ENCODE results near the gene EMX1. TPM values are rescaled to one million over a fixed set of nuclear protein-coding genes. Genes with fewer than 3 reads are reported as not detected.

Gene EMX1
- polyA plus RNA-seq, 1 donor from 2014 or later, result 0.33 TPM

- Histone ChIP-seq H3K9me3 (ENCODE audit: low read length) (no peaks in the 10 kb centered on the region), H2AFZ (ENCODE audit: low read depth, low read length) (no peak overlapping the region), H3K9ac (ENCODE audit: low read length) (no peak overlapping the region), H3K4me3 (ENCODE audit: low read length) (no peak overlapping the region), H3K4me2 (ENCODE audit: low read length) (no peak overlapping the region), H3F3A (ENCODE audit: insufficient read depth, low read length, poor library complexity, severe bottlenecking) (no peaks in the 10 kb centered on the region), H3K79me2 (replicated peaks; ENCODE audit: insufficient read depth, low read length) (no peaks in the 10 kb centered on the region), H3K27me3 (ENCODE audit: insufficient read depth, low read depth, low read length) (no peaks in the 10 kb centered on the region), H4K20me1 (ENCODE audit: insufficient read depth) (no peaks in the 10 kb centered on the region), H3K9me2 (ENCODE audit: insufficient read depth, low read length) (no peaks in the 10 kb centered on the region), H3K27ac (ENCODE audit: low read length) (no peak overlapping the region), H3K36me3 (ENCODE audit: insufficient read depth, low read length) (no peaks in the 10 kb centered on the region)
- TF ChIP-seq TAF1 (IDR thresholded peaks at IDR 0.05; ENCODE audit: low read depth), result no peak
- no peak for TF ChIP-seq CTCF (IDR thresholded peaks at IDR 0.05; ENCODE audit: poor library complexity, severe bottlenecking)
- TF ChIP-seq RAD21 (conservative IDR thresholded peaks at IDR 0.05), result no peak
- no peak for TF ChIP-seq EP300 (conservative IDR thresholded peaks at IDR 0.05; ENCODE audit: poor library complexity, severe bottlenecking)
- TF ChIP-seq POLR2AphosphoS5 (IDR thresholded peaks at IDR 0.05), result no peak
- TF ChIP-seq SMC3 (conservative IDR thresholded peaks at IDR 0.05; ENCODE audit: poor library complexity), result no peak
- no peak for TF ChIP-seq EZH2 (IDR thresholded peaks at IDR 0.05; ENCODE audit: borderline replicate concordance, insufficient read depth, low read length, poor library complexity, severe bottlenecking)
- TF ChIP-seq MXI1 (conservative IDR thresholded peaks at IDR 0.05; ENCODE audit: poor library complexity, severe bottlenecking), result no peak
- no peak for TF ChIP-seq REST (IDR thresholded peaks at IDR 0.05; ENCODE audit: borderline replicate concordance)
Observed at GRCh38 chr2:72983500-72984161, 66.3 kb downstream of the EMX1 start.

GRCh38 chr2:72984172-72984671 lies 66.9 kb downstream of the EMX1 start:
- Histone ChIP-seq H3K4me2 (ENCODE audit: low read length) (no peak overlapping the region), H4K20me1 (ENCODE audit: insufficient read depth) (no peaks in the 10 kb centered on the region), H3K4me3 (ENCODE audit: low read length) (no peak overlapping the region), H3F3A (ENCODE audit: insufficient read depth, low read length, poor library complexity, severe bottlenecking) (no peaks in the 10 kb centered on the region), H3K27me3 (ENCODE audit: insufficient read depth, low read depth, low read length) (no peaks in the 10 kb centered on the region), H3K27ac (ENCODE audit: low read length) (no peak overlapping the region), H3K9ac (ENCODE audit: low read length) (no peak overlapping the region), H3K79me2 (replicated peaks; ENCODE audit: insufficient read depth, low read length) (no peaks in the 10 kb centered on the region), H3K36me3 (ENCODE audit: insufficient read depth, low read length) (no peaks in the 10 kb centered on the region), H2AFZ (ENCODE audit: low read depth, low read length) (no peak overlapping the region), H3K9me3 (ENCODE audit: low read length) (no peaks in the 10 kb centered on the region), H3K9me2 (ENCODE audit: insufficient read depth, low read length) (no peaks in the 10 kb centered on the region)
- TF ChIP-seq EP300 (conservative IDR thresholded peaks at IDR 0.05; ENCODE audit: poor library complexity, severe bottlenecking), result no peak
- TF ChIP-seq SMC3 (conservative IDR thresholded peaks at IDR 0.05; ENCODE audit: poor library complexity), result no peak
- no peak for TF ChIP-seq RAD21 (conservative IDR thresholded peaks at IDR 0.05)
- TF ChIP-seq MXI1 (conservative IDR thresholded peaks at IDR 0.05; ENCODE audit: poor library complexity, severe bottlenecking), result no peak
- no peak for TF ChIP-seq POLR2AphosphoS5 (IDR thresholded peaks at IDR 0.05)
- TF ChIP-seq CTCF (IDR thresholded peaks at IDR 0.05; ENCODE audit: poor library complexity, severe bottlenecking), result no peak
- TF ChIP-seq TAF1 (IDR thresholded peaks at IDR 0.05; ENCODE audit: low read depth), result no peak
- TF ChIP-seq REST (IDR thresholded peaks at IDR 0.05; ENCODE audit: borderline replicate concordance), result no peak
- no peak for TF ChIP-seq EZH2 (IDR thresholded peaks at IDR 0.05; ENCODE audit: borderline replicate concordance, insufficient read depth, low read length, poor library complexity, severe bottlenecking)

All from neural cell (in vitro differentiated cells).